ENCODE results near the gene RHOC.

Gene RHOC

DNA sequence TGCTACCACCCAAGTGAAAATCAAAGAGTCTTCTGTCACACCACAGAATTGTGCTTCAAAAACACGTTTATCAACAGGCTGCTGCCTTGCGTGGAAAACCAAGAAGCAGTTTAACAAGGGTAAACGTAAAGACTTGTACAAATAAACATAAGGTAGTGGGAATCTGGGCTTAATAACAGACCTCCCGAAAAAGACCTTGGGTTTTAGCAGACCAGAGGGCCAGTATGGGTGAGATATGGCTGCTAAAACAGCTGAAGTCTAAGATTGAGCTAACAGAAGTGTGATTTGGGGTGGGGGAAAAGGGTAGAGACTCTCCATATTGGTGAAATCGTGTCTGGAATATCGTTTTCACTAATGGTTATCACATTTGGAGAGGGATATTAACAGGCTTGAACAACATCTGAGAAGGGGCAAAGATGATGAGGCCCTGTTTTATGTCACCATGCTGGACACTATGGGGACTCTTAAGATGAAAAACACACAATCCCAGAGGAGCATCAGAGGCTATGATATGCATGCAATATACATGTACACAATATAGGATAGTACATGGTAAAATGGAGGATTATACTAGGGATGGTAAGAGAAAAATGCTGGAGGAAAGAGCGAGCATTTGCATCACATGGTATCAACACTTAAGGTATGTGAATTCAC lies 31.1 kb downstream of the RHOC start:
- DNase-seq: no peak

DNA sequence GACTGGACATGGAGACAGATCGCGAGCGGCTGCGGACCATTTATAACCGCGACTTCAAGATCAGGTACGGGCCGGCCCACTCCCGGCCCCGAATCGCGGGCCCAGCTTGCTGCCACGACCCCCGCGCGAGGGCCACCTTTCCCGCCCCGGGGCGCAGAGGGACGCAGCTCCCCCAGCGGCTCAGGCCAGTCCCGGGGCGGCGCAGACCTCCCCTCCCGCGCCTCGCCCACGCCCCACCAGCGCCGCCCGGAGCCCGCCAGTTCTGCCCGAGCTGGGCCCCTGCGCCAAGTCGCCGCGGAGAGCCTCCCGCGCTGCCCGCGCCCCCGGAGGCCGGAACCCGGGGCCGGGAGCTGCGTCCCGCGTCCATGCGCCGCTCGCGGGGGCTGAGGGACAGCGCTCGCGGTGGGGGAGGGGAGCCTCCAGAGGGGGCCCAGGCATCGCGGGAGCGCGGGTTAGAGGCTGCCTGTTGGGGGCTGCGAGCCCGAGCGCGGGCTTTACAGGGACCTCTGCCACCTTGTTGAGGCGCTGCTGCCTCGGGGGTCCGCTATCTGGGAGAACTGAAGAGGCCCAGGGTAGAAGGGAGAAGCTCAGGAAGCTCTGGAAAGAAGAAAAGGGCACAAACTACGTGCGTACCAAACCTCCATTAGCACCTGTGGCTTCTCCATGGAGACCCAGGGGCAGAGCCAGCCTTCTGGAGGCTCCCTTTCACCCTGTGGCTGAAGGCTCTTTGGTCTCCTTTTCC lies 31.8 kb downstream of the RHOC start:
- DNase-seq: peak; percentile 58 to 62

DNA sequence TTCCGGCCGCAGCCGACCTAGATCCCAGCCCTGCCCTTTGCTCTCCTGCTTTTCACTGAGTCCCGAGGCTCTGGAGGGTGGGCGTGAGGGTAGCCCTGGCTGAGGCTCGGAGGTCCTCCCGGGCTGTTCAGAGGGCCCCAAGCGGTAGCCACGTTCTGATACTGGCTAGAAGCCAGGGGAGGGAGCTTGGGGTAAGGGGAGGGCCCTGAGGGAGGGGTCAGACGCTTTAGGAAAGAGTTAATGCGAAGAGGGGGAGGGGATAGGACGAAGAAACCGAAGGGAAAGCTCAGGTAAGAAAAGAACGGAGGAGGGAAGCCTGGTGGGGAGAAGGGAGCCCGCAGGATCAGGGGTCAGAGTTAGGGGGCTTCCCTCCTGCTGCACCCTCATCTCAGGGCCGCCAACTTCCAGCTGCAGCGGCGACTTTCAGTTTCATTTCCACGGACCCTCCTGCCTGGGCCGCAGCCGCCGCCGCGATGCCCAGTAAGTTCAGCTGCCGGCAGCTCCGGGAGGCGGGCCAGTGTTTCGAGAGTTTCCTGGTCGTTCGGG lies 32.4 kb downstream of the RHOC start, which contains the start of gene MOV10:
MOV10 (plus strand) TSS at position 220 of the 546 bp plus-strand sequence; CDS start at position 474, 254 bp downstream.
- DNase-seq: peak; percentile 25 to 55

DNA sequence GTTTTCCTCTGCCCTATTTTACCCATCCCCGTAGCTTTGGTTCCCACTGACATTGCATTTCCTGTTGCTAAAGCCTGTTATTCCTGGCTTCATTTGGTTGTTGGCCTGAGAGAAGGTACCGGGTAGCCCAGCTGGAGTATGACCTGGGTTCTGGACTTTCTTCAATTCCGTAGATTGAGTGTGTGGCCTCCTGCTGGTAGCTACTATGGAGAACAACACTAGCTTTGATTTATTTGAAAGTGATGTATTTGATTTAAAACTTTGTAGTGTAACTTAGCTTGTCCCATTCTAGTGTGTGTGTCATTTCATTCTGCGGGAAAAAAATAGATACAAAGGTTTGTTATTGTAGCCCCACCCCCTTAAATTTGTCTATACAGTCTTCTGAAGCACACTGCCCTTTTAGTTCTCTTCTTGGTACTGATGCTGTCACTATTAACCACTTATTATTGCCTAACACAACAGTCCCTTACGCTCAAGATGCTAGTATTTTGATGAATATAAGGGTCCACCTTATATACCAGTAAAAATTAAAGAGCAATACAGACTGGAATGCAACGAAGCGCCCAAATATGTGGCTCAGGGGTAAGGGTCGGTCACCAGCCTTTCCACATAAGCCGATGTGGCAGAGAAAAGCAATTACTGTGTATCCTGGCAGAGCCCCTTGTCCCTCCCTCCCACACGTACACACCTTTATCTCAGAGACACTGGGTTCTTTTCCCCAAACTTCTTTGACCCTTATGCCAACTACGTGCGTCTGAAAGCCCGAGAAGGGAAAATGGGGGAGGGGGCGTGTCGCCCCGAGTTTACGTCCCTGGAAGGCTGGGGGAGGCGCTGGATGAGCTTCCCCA lies 33.1 kb downstream of the RHOC start:
- DNase-seq: peak in 1 of 2 experiments; percentile 6

DNA sequence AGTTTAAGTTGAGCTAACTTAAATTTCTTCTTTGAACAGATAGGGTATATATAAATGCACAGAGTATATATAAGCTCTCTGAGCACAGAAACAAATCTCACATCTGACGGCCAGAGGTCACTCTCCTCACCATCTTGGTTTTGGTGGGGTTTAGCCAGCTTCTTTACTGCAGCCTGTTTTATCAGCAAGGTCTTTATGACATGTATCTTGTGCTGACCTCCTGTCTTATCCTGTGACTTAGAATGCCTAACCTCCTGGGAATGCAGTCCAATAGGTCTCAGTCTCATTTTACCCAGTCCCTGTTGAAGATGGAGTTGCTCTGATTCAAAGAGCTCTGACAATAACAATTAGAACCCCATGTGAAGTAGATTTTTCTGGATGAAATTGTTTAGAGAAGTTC lies 34.1 kb downstream of the RHOC start:
- DNase-seq: no peak

DNA sequence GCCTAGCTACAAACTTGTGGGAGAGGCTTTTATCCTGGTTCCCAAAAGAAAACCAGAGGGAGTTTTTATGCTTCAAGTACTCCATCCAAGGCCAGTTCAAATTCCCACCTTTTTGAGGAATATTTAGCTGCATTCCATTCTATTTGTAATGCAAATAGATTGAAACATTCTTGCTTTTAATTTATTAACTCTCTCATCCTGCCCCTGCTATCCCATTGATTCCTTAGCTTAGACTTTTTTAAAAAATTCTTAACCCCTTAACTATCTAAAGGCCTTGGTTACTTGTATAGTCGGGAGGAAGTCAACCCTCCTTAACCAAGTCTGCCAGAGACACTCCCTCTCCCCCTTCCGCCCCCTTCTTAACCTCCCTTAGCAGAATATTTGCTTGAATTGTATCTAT lies 34.9 kb downstream of the RHOC start:
- no peak for DNase-seq

DNA sequence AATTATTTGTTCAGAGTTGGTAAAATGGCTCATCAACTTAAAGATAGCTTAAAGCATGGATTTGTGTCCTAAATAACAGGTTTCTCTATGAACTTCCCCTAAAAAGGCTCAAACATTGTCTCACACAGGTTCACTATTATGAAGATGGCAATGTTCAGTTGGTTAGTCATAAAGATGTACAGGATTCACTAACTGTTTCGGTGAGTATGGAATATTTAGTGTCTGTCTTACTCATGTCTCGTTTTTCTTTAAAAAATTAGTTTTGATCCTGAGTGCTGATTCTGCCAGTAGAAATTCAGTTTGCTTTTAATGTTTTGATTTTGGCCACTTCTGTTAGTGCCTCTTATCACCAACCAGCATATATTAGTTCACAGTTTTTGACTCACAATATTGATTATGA lies 40.0 kb downstream of the RHOC start:
- DNase-seq: no peak

DNA sequence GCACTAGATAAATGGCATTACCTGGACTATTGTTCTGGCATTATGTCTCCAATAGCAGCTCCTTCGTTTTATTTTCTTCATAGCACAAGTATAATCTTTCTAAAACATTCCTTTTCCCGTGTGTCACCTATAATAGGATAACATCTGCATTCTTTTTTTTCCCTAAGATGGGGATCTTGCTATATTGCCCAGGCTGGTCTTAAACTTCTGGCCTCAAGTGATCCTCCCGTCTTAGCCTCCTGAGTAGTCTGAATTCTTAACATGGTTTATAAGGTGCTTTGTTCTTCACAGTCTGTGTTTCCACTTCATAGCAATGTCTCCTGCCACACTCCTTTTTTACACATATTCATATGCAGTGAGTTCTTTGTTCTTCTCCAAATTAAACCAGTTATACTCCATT lies 41.1 kb downstream of the RHOC start:
- no peak for DNase-seq

DNA sequence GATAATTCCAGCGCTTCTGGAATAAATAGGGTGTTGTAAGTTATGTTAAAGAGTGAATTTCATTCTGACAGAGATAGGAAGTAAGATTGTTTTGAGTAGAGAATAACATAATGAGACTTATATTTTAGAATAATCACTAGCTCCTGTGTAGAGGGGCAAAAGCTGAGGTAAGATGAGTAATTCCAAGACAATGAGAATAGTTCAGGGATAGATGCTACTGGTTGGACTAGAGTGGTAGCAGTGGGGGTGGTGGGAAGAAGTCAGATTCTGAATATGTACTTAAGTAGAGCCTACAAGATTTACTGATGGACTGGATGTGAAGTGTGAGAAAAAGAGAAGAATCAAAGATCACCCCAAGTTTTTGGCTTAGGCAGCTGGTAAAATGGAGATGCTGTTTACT lies 55.7 kb downstream of the RHOC start:
- no peak for DNase-seq

Measured in NCI-H1930 (cell line).